ENCODE data around the gene SURF4. TPM values are rescaled to one million over a fixed set of nuclear protein-coding genes. Genes with fewer than 3 reads are reported as not detected.

SURF4 gene
- polyA plus RNA-seq, 1 experiment, result 296 TPM

GRCh38 chr9:133357656-133358055 is 18.2 kb downstream of the SURF4 start:
- H3K27ac ChIP-seq (ENCODE audit: low read depth, low read length), result no peak overlapping the region
- ChIA-PET CTCF (interaction anchor here (0.6 to 1.1 kb wide), 2 partner anchors 13 to 16 kb away, joined by 3 to 5 read pairs; no protein-coding TSS in a partner anchor), POLR2A (interaction anchor here (2.3 kb wide), 1 partner anchor 10 kb away, joined by 19 read pairs; the partner anchor contains the start of genes MED22 and RPL7A)
- no peak for DNase-seq (ENCODE audit: low read depth, low spot score)
- TF ChIP-seq, protein P1, sequence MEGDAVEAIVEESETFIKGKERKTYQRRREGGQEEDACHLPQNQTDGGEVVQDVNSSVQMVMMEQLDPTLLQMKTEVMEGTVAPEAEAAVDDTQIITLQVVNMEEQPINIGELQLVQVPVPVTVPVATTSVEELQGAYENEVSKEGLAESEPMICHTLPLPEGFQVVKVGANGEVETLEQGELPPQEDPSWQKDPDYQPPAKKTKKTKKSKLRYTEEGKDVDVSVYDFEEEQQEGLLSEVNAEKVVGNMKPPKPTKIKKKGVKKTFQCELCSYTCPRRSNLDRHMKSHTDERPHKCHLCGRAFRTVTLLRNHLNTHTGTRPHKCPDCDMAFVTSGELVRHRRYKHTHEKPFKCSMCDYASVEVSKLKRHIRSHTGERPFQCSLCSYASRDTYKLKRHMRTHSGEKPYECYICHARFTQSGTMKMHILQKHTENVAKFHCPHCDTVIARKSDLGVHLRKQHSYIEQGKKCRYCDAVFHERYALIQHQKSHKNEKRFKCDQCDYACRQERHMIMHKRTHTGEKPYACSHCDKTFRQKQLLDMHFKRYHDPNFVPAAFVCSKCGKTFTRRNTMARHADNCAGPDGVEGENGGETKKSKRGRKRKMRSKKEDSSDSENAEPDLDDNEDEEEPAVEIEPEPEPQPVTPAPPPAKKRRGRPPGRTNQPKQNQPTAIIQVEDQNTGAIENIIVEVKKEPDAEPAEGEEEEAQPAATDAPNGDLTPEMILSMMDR (IDR thresholded peaks at IDR 0.05; ENCODE audit: low read depth, low read length), result no peak
- H3K4me3 ChIP-seq (ENCODE audit: low read depth, low read length), result peak overlapping the region; percentile 92; the same call in 1 of the 2 replicates
- H3K27me3 ChIP-seq (ENCODE audit: control insufficient read depth, insufficient read depth, low read length), result no peaks in the 10 kb centered on the region
- no peaks in the 10 kb centered on the region; the same call in 1 of the 2 replicates for H3K9me3 ChIP-seq (ENCODE audit: control insufficient read depth, insufficient read depth, low read length)

GRCh38 chr9:133356391-133357091 is 19.3 kb downstream of the SURF4 start, which contains the start of the genes SURF1 and SURF2:
TSS of gene SURF1 (minus strand) at chr9:133356487. CDS start at chr9:133356453, 34 bp downstream.
TSS of gene SURF2 (plus strand) at chr9:133356550. CDS start at chr9:133356593, 43 bp downstream.
- CTCF ChIA-PET, result interaction anchor here (1.1 to 2.2 kb wide), 2 partner anchors 14 to 130 kb away, joined by 3 to 7 read pairs; no protein-coding TSS in a partner anchor
- POLR2A ChIA-PET, result interaction anchor here (1.0 to 2.3 kb wide), 3 partner anchors 9 to 18 kb away, joined by 3 to 19 read pairs (median 7); partner anchors contain the start of genes MED22 and RPL7A
- TF ChIP-seq, protein P1 (IDR thresholded peaks at IDR 0.05; ENCODE audit: low read depth, low read length), result no peak

GRCh38 chr9:133355881-133356357 is 19.9 kb downstream of the SURF4 start:
- no peak for DNase-seq (ENCODE audit: low read depth, low spot score)
- ChIA-PET POLR2A (interaction anchor here (1.0 to 2.3 kb wide), 3 partner anchors 8 to 19 kb away, joined by 3 to 19 read pairs (median 7); partner anchors contain the start of genes MED22 and RPL7A), CTCF (interaction anchor here (0.6 to 2.2 kb wide), 2 partner anchors 46 to 131 kb away, joined by 3 to 7 read pairs; no protein-coding TSS in a partner anchor)
- TF ChIP-seq, protein P1 (IDR thresholded peaks at IDR 0.05; ENCODE audit: low read depth, low read length), result no peak; the same call in 1 of the 2 replicates
- Histone ChIP-seq H3K27ac (ENCODE audit: low read depth, low read length) (peak overlapping the region; percentile 68), H3K27me3 (ENCODE audit: control insufficient read depth, insufficient read depth, low read length) (no peaks in the 10 kb centered on the region), H3K4me3 (ENCODE audit: low read depth, low read length) (peak overlapping the region; percentile 92), H3K9me3 (ENCODE audit: control insufficient read depth, insufficient read depth, low read length) (no peaks in the 10 kb centered on the region; the same call in 1 of the 2 replicates)

More at GRCh38 chr9:133356391-133357091, 19.3 kb downstream of the SURF4 start, which contains the start of the genes SURF1 and SURF2:
- H3K4me3 ChIP-seq (ENCODE audit: low read depth, low read length), result peak within 1 kb of the TSS; percentile 92
- H3K27ac ChIP-seq (ENCODE audit: low read depth, low read length), result peak within 1 kb of the TSS; percentile 68
- H3K27me3 ChIP-seq (ENCODE audit: control insufficient read depth, insufficient read depth, low read length), result no peaks in the 10 kb centered on the region
- no peaks in the 10 kb centered on the region; the same call in 1 of the 2 replicates for H3K9me3 ChIP-seq (ENCODE audit: control insufficient read depth, insufficient read depth, low read length)
- no peak for DNase-seq (ENCODE audit: low read depth, low spot score)

DNA sequence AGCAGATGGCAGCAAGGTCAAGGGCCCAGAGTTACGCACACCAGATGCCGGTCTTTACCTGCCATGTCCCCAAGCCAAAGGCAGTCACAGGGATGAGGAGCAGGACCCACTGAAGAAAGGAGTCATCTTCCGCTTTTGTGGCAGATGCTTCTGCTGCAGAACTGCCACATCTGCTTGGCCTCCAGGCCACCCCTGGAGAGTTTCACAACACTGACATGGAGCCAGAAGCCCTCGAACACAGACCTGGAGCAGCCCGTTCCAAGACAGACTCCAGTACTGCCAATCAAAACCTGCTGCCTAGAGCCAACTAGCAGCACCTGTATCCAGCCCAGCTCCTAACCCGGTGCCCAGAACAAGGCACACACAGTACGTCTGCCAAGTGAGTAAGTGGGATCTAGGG is 21.1 kb downstream of the SURF4 start:
- ChIA-PET CTCF (no interaction called here), POLR2A (no interaction called here)
- Histone ChIP-seq H3K4me3 (ENCODE audit: low read depth, low read length) (0 out of 2 replicates have a peak overlapping the region, but pooled peaks have one; percentile 2), H3K9me3 (ENCODE audit: control insufficient read depth, insufficient read depth, low read length) (no peaks in the 10 kb centered on the region; the same call in 1 of the 2 replicates), H3K27ac (ENCODE audit: low read depth, low read length) (no peak overlapping the region), H3K27me3 (ENCODE audit: control insufficient read depth, insufficient read depth, low read length) (no peaks in the 10 kb centered on the region)
- TF ChIP-seq, protein P1 (IDR thresholded peaks at IDR 0.05; ENCODE audit: low read depth, low read length), result no peak
- DNase-seq (ENCODE audit: low read depth, low spot score), result no peak
